Neuronal stem cell (in vitro differentiated cells): ENCODE data around the gene MAPK7.

ENCODE experiments used
- DNase-seq: peaks from one replicate; pipeline ENCODE4 v3.0.0-alpha.2; 2013; ENCODE audit warnings: low spot score
- H2AFZ ChIP-seq: one replicate; pipeline ENCODE4 v1.6.1; 2013; ENCODE audit warnings: mild to moderate bottlenecking, low read length, inconsistent platforms
- H2AK5ac ChIP-seq: 2 replicates; pipeline ENCODE4 v1.6.1; 2013; ENCODE audit warnings: low read depth, mild to moderate bottlenecking, inconsistent platforms, low read length, moderate library complexity, mixed read lengths
- H2BK120ac ChIP-seq: 2 replicates; pipeline ENCODE4 v1.6.1; 2013; ENCODE audit warnings: low read depth, mild to moderate bottlenecking, inconsistent platforms, low read length, moderate library complexity, mixed read lengths
- H2BK12ac ChIP-seq: one replicate; pipeline ENCODE4 v1.6.1; 2013; ENCODE audit warnings: low read length, inconsistent platforms
- H2BK15ac ChIP-seq: 2 replicates; pipeline ENCODE4 v1.6.1; 2013; ENCODE audit warnings: mild to moderate bottlenecking, low read length, inconsistent platforms, mixed read lengths
- H2BK5ac ChIP-seq: one replicate; pipeline ENCODE4 v1.6.1; 2013; ENCODE audit warnings: inconsistent platforms, mild to moderate bottlenecking, low read length, moderate library complexity
- H3K14ac ChIP-seq: one replicate; pipeline ENCODE4 v1.6.1; 2013; ENCODE audit warnings: low read length, inconsistent platforms
- H3K18ac ChIP-seq: 2 replicates; pipeline ENCODE4 v1.6.1; 2013; ENCODE audit warnings: low read length, inconsistent platforms
- H3K23ac ChIP-seq: 2 replicates; pipeline ENCODE4 v1.6.1; 2013; ENCODE audit warnings: low read depth, mild to moderate bottlenecking, mixed read lengths, low read length, inconsistent platforms; ENCODE audit not compliant: poor library complexity
- H3K27ac ChIP-seq: replicated peaks from 3 replicates; pipeline ENCODE4 v1.5.1; 2013; ENCODE audit warnings: low read length, inconsistent platforms
- H3K27me3 ChIP-seq, 3 experiments: 2 replicates each; pipeline ENCODE4 v1.6.1; 2013; ENCODE audit warnings: low read length in 3 of 3, mild to moderate bottlenecking in 2 of 3, inconsistent platforms in 1 of 3, low read depth in 1 of 3, mixed read lengths in 1 of 3, moderate library complexity in 1 of 3; ENCODE audit not compliant: control insufficient read depth in 3 of 3, insufficient read depth in 3 of 3
- H3K36me3 ChIP-seq, 2 donors: replicated peaks in 1 of 2; 2 replicates each; pipeline ENCODE4 v1.6.1; 2013; ENCODE audit warnings: low read length in 2 of 2; ENCODE audit not compliant: control insufficient read depth in 2 of 2, insufficient read depth in 2 of 2
- H3K4ac ChIP-seq: 2 replicates; pipeline ENCODE4 v1.6.1; 2013; ENCODE audit warnings: inconsistent platforms, mild to moderate bottlenecking, low read length, moderate library complexity
- H3K4me1 ChIP-seq, 2 donors: 1 replicate in 1 of 2; 2 replicates in 1 of 2; pipeline ENCODE4 v1.6.1; 2013; ENCODE audit warnings: low read length in 2 of 2, low read depth in 1 of 2; ENCODE audit not compliant: control insufficient read depth in 2 of 2, insufficient read depth in 1 of 2
- H3K4me2 ChIP-seq: one replicate; pipeline ENCODE4 v1.6.1; 2013; ENCODE audit warnings: mild to moderate bottlenecking, low read length, inconsistent platforms; ENCODE audit not compliant: insufficient read depth, poor library complexity, severe bottlenecking
- H3K4me3 ChIP-seq, 2 donors: 2 replicates each; pipeline ENCODE4 v1.5.1; 2013; ENCODE audit warnings: low read length in 2 of 2, mild to moderate bottlenecking in 2 of 2, inconsistent platforms in 1 of 2, moderate library complexity in 1 of 2
- H3K79me1 ChIP-seq: one replicate; pipeline ENCODE4 v1.6.1; 2013; ENCODE audit warnings: low read depth, mild to moderate bottlenecking, inconsistent platforms, low read length, moderate library complexity
- H3K9ac ChIP-seq: one replicate; pipeline ENCODE4 v1.6.1; 2013; ENCODE audit warnings: mild to moderate bottlenecking, low read depth, low read length, inconsistent platforms; ENCODE audit not compliant: poor library complexity
- H3K9me3 ChIP-seq, 2 donors: replicated peaks in 1 of 2; 2 replicates each; pipeline versions ENCODE3 to v1.6.1; 2013; ENCODE audit warnings: low read length in 2 of 2, mild to moderate bottlenecking in 2 of 2, inconsistent platforms in 1 of 2, low read depth in 1 of 2, mixed read lengths in 1 of 2, moderate library complexity in 1 of 2; ENCODE audit not compliant: control insufficient read depth in 2 of 2, insufficient read depth in 1 of 2
- H4K8ac ChIP-seq: one replicate; pipeline ENCODE4 v1.6.1; 2013; ENCODE audit warnings: low read depth, mild to moderate bottlenecking, inconsistent platforms, low read length, moderate library complexity
- H4K91ac ChIP-seq: one replicate; pipeline ENCODE4 v1.6.1; 2013; ENCODE audit warnings: low read length, low read depth, mild to moderate bottlenecking, inconsistent platforms; ENCODE audit not compliant: poor library complexity
- WGBS, 2 donors: extraction: QIAGEN DNeasy Blood & Tissue Kit; methylation state at CpG; one replicate each; pipeline ENCODE4 v1.1.7; 2013; ENCODE audit warnings: missing lambda C conversion rate in 2 of 2, mixed read lengths in 1 of 2; ENCODE audit not compliant: insufficient read length in 2 of 2, insufficient replicate concordance in 1 of 2; ENCODE audit errors: extremely low coverage in 2 of 2; 5-methylcytosine and 5-hydroxymethylcytosine counted together

MAPK7 gene

DNA sequence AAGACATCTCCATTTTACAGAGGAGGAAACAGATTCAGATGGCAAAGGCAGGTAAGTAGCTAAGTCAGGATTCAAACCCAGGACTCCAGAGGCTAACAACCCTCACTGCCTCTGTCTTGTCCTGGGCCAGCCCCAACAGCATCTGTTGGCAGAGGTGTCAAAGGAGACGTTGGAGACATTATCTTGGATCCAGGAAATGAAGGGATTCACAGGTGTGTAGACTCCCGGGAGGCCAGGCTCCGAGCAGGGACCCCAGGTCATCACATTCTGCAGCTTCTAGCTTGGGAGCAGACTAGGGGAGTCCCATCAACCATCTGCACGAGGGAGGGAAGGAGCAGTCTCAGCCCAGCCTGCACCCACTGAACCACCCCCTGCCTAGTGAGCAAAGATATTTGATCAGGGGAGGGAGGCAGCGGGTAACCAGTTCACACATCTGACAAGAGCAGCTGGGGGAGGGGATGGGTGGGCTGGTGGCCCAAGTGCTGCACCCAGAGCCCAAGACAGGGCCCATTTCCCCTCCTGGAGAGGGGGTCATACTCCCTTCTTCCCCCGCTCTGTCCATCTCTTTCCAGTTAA, 14.8 kb upstream of the MAPK7 start:
- H3K14ac ChIP-seq: no peak overlapping the region
- H3K9ac ChIP-seq: no peak overlapping the region
- no peak overlapping the region for H2BK12ac ChIP-seq
- no peak for DNase-seq
- H3K23ac ChIP-seq: no peak overlapping the region
- no CpG with 5 or more reads among the region's 6 CpGs for WGBS, 2 donors
- no peaks in the 10 kb centered on the region for H3K9me3 ChIP-seq
- H3K4ac ChIP-seq: no peak overlapping the region
- H4K91ac ChIP-seq: no peak overlapping the region
- H2AFZ ChIP-seq: peak overlapping the region; percentile 92
- H3K79me1 ChIP-seq: no peaks in the 10 kb centered on the region
- H3K27me3 ChIP-seq: no peaks in the 10 kb centered on the region
- no peak overlapping the region for H3K18ac ChIP-seq
- H2BK15ac ChIP-seq: no peak overlapping the region
- no peak overlapping the region for H3K27ac ChIP-seq
- peaks cover 0 to 2% of the 10 kb centered on the region in 2 donors for H3K36me3 ChIP-seq
- H3K4me1 ChIP-seq: peaks cover 0 to 7% of the 10 kb centered on the region in 2 donors
- peak overlapping the region; percentile 7 for H2AK5ac ChIP-seq
- no peak overlapping the region for H2BK120ac ChIP-seq
- no peak overlapping the region for H2BK5ac ChIP-seq
- H3K4me3 ChIP-seq: no peak overlapping the region
- no peak overlapping the region for H4K8ac ChIP-seq
- H3K4me2 ChIP-seq: no peak overlapping the region

DNA sequence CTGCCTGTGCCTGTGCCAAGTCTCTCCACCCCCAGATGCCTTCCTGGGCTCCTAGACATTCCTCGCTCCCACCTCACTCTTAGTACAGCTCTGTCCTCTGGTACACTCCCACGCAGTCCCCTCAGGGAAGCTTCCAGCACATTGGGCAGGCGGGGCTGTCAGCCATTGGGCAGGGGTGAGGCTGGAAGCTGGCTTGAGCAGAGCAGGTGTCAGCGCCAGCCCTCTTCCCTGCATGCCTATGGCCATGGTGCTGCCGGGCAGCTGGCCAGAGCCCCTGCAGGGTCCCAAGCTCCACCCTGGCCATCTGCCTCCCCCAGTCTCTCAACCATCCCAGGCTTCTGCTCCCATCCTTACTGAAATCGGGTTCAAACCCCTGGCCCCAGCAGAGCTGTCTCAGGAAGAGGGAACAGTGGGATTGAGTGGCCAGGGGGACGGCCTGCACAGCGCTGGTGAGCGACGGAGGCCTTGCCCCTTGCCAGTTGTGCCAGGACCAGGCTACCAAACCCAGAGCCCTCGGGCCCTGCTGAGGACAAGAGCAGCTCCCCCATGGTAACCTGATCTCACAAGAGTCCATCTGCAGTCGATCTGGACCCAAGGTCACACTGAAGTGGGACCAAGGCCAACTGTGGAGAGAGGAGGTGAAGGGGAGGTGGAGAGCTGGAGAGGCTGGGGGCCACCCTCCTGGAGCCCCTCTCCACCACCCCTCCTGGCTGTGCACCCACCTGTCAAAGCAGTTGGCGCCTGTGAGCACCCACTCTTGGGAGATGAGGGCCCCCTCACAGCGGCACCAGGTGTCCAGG, 13.4 kb upstream of the MAPK7 start:
- no peak for DNase-seq
- Histone ChIP-seq H2BK12ac (peak overlapping the region; percentile 51), H4K91ac (no peak overlapping the region), H3K23ac (no peak overlapping the region), H2BK120ac (no peak overlapping the region), H3K9me3 (no peaks in the 10 kb centered on the region), H2AK5ac (peak overlapping the region; percentile 23), H4K8ac (no peak overlapping the region), H2AFZ (no peak overlapping the region), H3K27ac (no peak overlapping the region), H3K18ac (peak overlapping the region; percentile 55), H3K4me1 (peaks cover 0 to 7% of the 10 kb centered on the region in 2 donors), H3K14ac (no peak overlapping the region), H2BK15ac (peak overlapping the region; percentile 26), H3K4ac (no peak overlapping the region), H3K4me3 (no peak overlapping the region), H3K27me3 (no peaks in the 10 kb centered on the region), H3K9ac (no peak overlapping the region), H3K36me3 (no peaks in the 10 kb centered on the region), H3K79me1 (no peaks in the 10 kb centered on the region), H3K4me2 (no peak overlapping the region), H2BK5ac (no peak overlapping the region)
- no CpG with 5 or more reads among the region's 14 CpGs for WGBS, 2 donors

- Histone ChIP-seq H3K14ac (no peak overlapping the region), H3K23ac (no peak overlapping the region), H3K27me3 (no peaks in the 10 kb centered on the region), H3K36me3 (no peaks in the 10 kb centered on the region), H2AK5ac (no peak overlapping the region), H2BK15ac (no peak overlapping the region), H4K8ac (no peak overlapping the region), H3K4me1 (peaks cover 0 to 7% of the 10 kb centered on the region in 2 donors), H3K9ac (no peak overlapping the region), H3K4me2 (no peak overlapping the region), H4K91ac (no peak overlapping the region), H2BK12ac (no peak overlapping the region), H2BK5ac (no peak overlapping the region), H3K27ac (no peak overlapping the region), H2BK120ac (no peak overlapping the region), H2AFZ (no peak overlapping the region), H3K79me1 (no peaks in the 10 kb centered on the region), H3K18ac (peak overlapping the region; percentile 55), H3K4me3 (no peak overlapping the region), H3K9me3 (no peaks in the 10 kb centered on the region), H3K4ac (no peak overlapping the region)
- no peak for DNase-seq
- no CpG with 5 or more reads among the region's 4 CpGs for WGBS, 2 donors
Measured at GRCh38 chr17:19365499-19365817, 12.8 kb upstream of the MAPK7 start.

DNA sequence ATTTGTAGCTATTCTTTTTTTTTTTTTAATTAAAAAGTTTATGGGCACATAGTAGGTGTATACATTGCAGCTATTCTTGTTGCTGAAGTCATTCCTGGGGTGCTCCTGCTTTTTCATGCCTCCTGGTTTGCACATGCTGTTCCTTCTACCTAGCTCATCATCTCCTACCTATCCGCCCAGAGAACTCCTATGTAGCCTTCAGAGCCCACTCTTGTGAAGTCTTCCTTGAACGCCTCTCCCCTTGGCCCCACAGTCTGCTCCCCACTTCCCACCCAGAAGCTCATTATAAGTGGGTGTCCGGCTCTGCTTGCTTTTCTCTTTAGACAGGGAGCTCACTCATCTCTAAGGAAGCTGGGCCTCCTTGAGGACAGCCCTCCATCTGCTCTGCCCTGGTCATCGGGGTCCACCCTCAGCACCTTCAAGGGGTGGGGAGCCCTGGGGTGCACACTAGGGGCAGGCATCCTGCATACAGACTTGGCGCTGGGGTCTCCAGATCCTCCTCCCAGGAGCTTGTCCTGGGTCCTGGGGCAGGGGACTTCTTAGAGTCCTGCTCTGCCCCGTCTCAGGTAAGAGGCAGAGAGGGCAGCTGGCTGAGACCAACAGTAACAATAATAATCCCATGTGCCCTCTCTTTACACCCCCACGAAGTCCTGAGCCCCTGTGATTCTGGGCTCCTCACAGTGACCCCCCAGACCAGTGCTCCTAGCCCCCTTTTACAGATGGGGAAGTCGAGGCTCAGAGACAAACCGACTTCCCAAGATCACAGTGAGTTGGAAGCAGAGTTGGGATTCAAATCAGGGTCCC, 12.3 kb upstream of the MAPK7 start:
- no peak overlapping the region for H2BK120ac ChIP-seq
- H4K91ac ChIP-seq: no peak overlapping the region
- H3K18ac ChIP-seq: no peak overlapping the region
- no peak overlapping the region for H3K4me3 ChIP-seq
- no peak overlapping the region for H3K23ac ChIP-seq
- H3K9ac ChIP-seq: no peak overlapping the region
- H3K14ac ChIP-seq: no peak overlapping the region
- H3K79me1 ChIP-seq: no peaks in the 10 kb centered on the region
- H3K36me3 ChIP-seq: no peaks in the 10 kb centered on the region
- no peak overlapping the region for H2BK15ac ChIP-seq
- DNase-seq: no peak
- no peaks in the 10 kb centered on the region for H3K9me3 ChIP-seq
- H2BK12ac ChIP-seq: no peak overlapping the region
- no peak overlapping the region for H4K8ac ChIP-seq
- no peak overlapping the region for H2AFZ ChIP-seq
- WGBS, 2 donors: no CpG with 5 or more reads among the region's 9 CpGs
- peak overlapping the region; percentile 56 for H3K4ac ChIP-seq
- no peak overlapping the region for H3K4me2 ChIP-seq
- no peak overlapping the region for H2BK5ac ChIP-seq
- H3K27ac ChIP-seq: no peak overlapping the region
- H2AK5ac ChIP-seq: no peak overlapping the region
- peaks cover 0 to 7% of the 10 kb centered on the region in 2 donors for H3K4me1 ChIP-seq
- no peaks in the 10 kb centered on the region for H3K27me3 ChIP-seq
